Endothelial cell of umbilical vein (primary cell): Measurements from ENCODE around the gene OR2W3. TPM values are rescaled to one million over a fixed set of nuclear protein-coding genes. Genes with fewer than 3 reads are reported as not detected.

Experiments used
- BruUV-seq: library from RNA; stranded (reverse); fragments of 400-500 nt; replicated peaks from 2 replicates; lab custom pipeline; 2021; lab: Mats Ljungman, UMichigan
- CTCF ChIA-PET: fragments of 300-600, 350-600 bp; sonication (Branson Sonifier 250); formaldehyde crosslinking; loops from one replicate; lab custom pipeline; 2021; ENCODE audit warnings: antibody characterized with exemption, inconsistent platforms; lab: Charles Lee
- POLR2A ChIA-PET: fragments of 300-600, 350-600 bp; sonication (Branson Sonifier 250); formaldehyde crosslinking; loops from one replicate; lab custom pipeline; 2021; ENCODE audit warnings: antibody characterized with exemption, inconsistent platforms; lab: Charles Lee
- DNase-seq: peaks from one replicate; pipeline ENCODE4 v3.0.0-alpha.2; 2011; ENCODE audit warnings: low read depth, low spot score
- FAIRE-seq: peaks from 2 replicates; lab custom pipeline; 2011; peaks lifted over from hg19 to GRCh38; lab: Jason Lieb, UNC
- H2AFZ ChIP-seq: 2 replicates; pipeline ENCODE4 v1.6.0; 2012; ENCODE audit warnings: low read depth, low read length, control low read depth, inconsistent platforms
- H3K27ac ChIP-seq: 2 replicates; pipeline ENCODE4 v1.5.1; 2011; ENCODE audit warnings: low read depth, mild to moderate bottlenecking, control low read depth, low read length, moderate library complexity; ENCODE audit not compliant: insufficient read depth
- H3K27me3 ChIP-seq, 2 experiments: 2 replicates each; pipeline versions ENCODE4 v1.6.0 to v1.6.1; 2011; ENCODE audit warnings: low read length in 2 of 2, mixed read lengths in 1 of 2; ENCODE audit not compliant: control insufficient read depth in 2 of 2, insufficient read depth in 2 of 2
- H3K36me3 ChIP-seq, 2 experiments: 2 replicates in 1 of 2; 3 replicates in 1 of 2; pipeline ENCODE4 v1.5.1; 2011; ENCODE audit warnings: low read length in 2 of 2, mild to moderate bottlenecking in 1 of 2, moderate library complexity in 1 of 2; ENCODE audit not compliant: control insufficient read depth in 2 of 2, insufficient read depth in 2 of 2; ENCODE audit errors: extremely low read depth in 1 of 2
- H3K4me1 ChIP-seq: 3 replicates; pipeline ENCODE4 v1.5.1; 2011; ENCODE audit warnings: mild to moderate bottlenecking, low read length; ENCODE audit not compliant: control insufficient read depth, insufficient read depth; ENCODE audit errors: extremely low read depth
- H3K4me2 ChIP-seq: 2 replicates; pipeline ENCODE4 v1.6.1; 2011; ENCODE audit warnings: low read length, control low read depth, mixed read lengths; ENCODE audit not compliant: insufficient read depth
- H3K4me3 ChIP-seq, 3 experiments: fragments of 200-600 bp in 1 of 3; sonication (generic), shearing (Covaris generic) in 1 of 3; replicated peaks in 1 of 3; 2 replicates each; pipeline ENCODE4 v1.5.1; 2011 to 2016; ENCODE audit warnings: control low read depth in 3 of 3, low read length in 3 of 3, mild to moderate bottlenecking in 2 of 3, inconsistent platforms in 1 of 3, low read depth in 1 of 3, moderate library complexity in 1 of 3; ENCODE audit not compliant: insufficient read depth in 1 of 3
- H3K79me2 ChIP-seq: 2 replicates; pipeline ENCODE4 v1.6.0; 2012; ENCODE audit warnings: low read length, inconsistent platforms; ENCODE audit not compliant: control insufficient read depth, insufficient read depth
- H3K9ac ChIP-seq: replicated peaks from 2 replicates; pipeline ENCODE3; 2011; ENCODE audit warnings: low read length, control low read depth; ENCODE audit not compliant: insufficient read depth; ENCODE audit errors: extremely low read depth
- H3K9me1 ChIP-seq: replicated peaks from 3 replicates; pipeline ENCODE4 v1.6.0; 2011; ENCODE audit warnings: mild to moderate bottlenecking, low read length; ENCODE audit not compliant: control insufficient read depth, insufficient read depth; ENCODE audit errors: extremely low read depth
- H3K9me3 ChIP-seq: replicated peaks from 2 replicates; pipeline ENCODE4 v1.5.1; 2012; ENCODE audit warnings: low read length, inconsistent platforms; ENCODE audit not compliant: control insufficient read depth, insufficient read depth
- H4K20me1 ChIP-seq: replicated peaks from 2 replicates; pipeline ENCODE3; 2011; ENCODE audit warnings: mild to moderate bottlenecking, low read length; ENCODE audit not compliant: control insufficient read depth, insufficient read depth; ENCODE audit errors: extremely low read depth
- CTCF ChIP-seq, 2 donors: IDR thresholded peaks; 1 replicate in 1 of 2; 2 replicates in 1 of 2; pipeline ENCODE4 v1.5.1; 2011; ENCODE audit warnings: low read length in 2 of 2, mild to moderate bottlenecking in 2 of 2, moderate library complexity in 2 of 2, control low read depth in 1 of 2, inconsistent platforms in 1 of 2, low read depth in 1 of 2; ENCODE audit not compliant: insufficient read depth in 1 of 2; ENCODE audit errors: extremely low read depth in 1 of 2
- EZH2 ChIP-seq: IDR thresholded peaks from 2 replicates; pipeline ENCODE4 v1.6.1; 2012; ENCODE audit warnings: borderline replicate concordance, low read depth, mild to moderate bottlenecking, moderate library complexity, low read length, inconsistent platforms; ENCODE audit not compliant: severe bottlenecking
- FOS ChIP-seq: IDR thresholded peaks from 2 replicates; pipeline ENCODE4 v1.6.1; 2011; ENCODE audit warnings: mild to moderate bottlenecking, low read length, moderate library complexity, borderline replicate concordance; ENCODE audit not compliant: insufficient read depth
- GATA2 ChIP-seq: IDR thresholded peaks from 2 replicates; pipeline ENCODE4 v1.7.0; 2011; ENCODE audit warnings: low read depth, mild to moderate bottlenecking, moderate library complexity, mixed read lengths, low read length; ENCODE audit not compliant: insufficient read length, insufficient read depth
- JUN ChIP-seq: IDR thresholded peaks from 2 replicates; pipeline ENCODE4 v1.6.1; 2011; ENCODE audit warnings: borderline replicate concordance, low read depth; ENCODE audit not compliant: insufficient read length, insufficient read depth
- MYC ChIP-seq: IDR thresholded peaks from one replicate; pipeline ENCODE4 v1.6.1; 2011; ENCODE audit warnings: mild to moderate bottlenecking, low read depth, low read length
- POLR2A ChIP-seq: IDR thresholded peaks from 2 replicates; pipeline ENCODE4 v1.6.1; 2012; ENCODE audit warnings: low read depth, mild to moderate bottlenecking, control low read depth, low read length
- POLR2AphosphoS5 ChIP-seq: IDR thresholded peaks from 2 replicates; pipeline ENCODE4 v1.6.1; 2012; ENCODE audit warnings: low read depth, mild to moderate bottlenecking, control low read depth, low read length, moderate library complexity; ENCODE audit not compliant: insufficient read depth
- dilution Hi-C: fragments of 300-500 bp; cut with MboI; formaldehyde crosslinking; loops from one replicate; pipeline ENCODE4 v1.15.0; 2019; ENCODE audit warnings: low sequenced_read_pairs; ENCODE audit not compliant: extremely low pct_ligation_motif_present
- intact Hi-C: fragments of 100-400 bp; cut with micrococcal nuclease; formaldehyde crosslinking; loops from one replicate; pipeline ENCODE4 v1.10.0; 2022
- polyA plus RNA-seq, 4 experiments: library from polyadenylated mRNA; depleted of rRNA in 3 of 4; stranded (reverse) in 3 of 4; unstranded in 1 of 4; fragments of >200 nt; gene quantifications; 2 replicates each; pipeline versions ENCODE4 v1.2.1 to v1.2.3, GENCODE V29; 2011 to 2012; ENCODE audit warnings: missing spikeins in 1 of 4
- total RNA-seq: library from RNA; stranded (reverse); gene quantifications from 2 replicates; pipeline ENCODE4 v1.2.3, GENCODE V29; 2021
- TF ChIP-seq, protein P1 (sequence below): IDR thresholded peaks from 2 replicates; pipeline ENCODE4 v1.6.1; 2011; ENCODE audit not compliant: insufficient read depth, insufficient read length

Gene OR2W3
- total and polyA plus RNA-seq, 2 donors (not counting 3 experiments of a cell fraction or from before 2014, with no cell fraction given): not detected

DNA sequence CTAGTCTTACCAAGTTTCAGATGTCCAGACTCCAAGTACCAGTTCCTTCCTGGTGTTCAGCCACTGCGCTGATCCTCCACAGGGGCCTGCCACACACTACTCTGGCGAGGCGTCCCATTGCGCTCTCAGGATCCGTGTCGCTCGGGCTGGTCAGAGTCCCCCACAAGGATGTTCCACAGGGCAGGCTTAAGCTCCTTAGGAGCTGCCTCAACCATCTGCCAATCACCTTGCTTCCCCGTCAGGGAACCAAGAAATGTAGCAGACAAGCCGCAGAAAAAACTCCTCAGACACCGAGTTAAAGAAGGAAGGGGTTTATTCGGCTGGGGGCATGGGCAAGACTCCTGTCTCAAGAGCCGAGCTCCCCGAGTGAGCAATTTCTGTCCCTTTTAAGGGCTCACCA, 9.8 kb downstream of the OR2W3 start:
- Histone ChIP-seq H4K20me1 (no peaks in the 10 kb centered on the region), H3K9me1 (no peaks in the 10 kb centered on the region), H3K4me3 (no peak overlapping the region), H3K4me2 (no peak overlapping the region), H3K79me2 (no peaks in the 10 kb centered on the region), H3K9ac (no peak overlapping the region), H3K4me1 (no peaks in the 10 kb centered on the region), H3K27me3 (no peaks in the 10 kb centered on the region), H3K27ac (no peak overlapping the region), H3K36me3 (no peaks in the 10 kb centered on the region), H2AFZ (no peak overlapping the region), H3K9me3 (peaks cover 1% of the 10 kb centered on the region)
- TF ChIP-seq POLR2A (no peak), CTCF (IDR thresholded peaks at IDR 0.05; ENCODE audit: extremely low read depth in 1 of 2, insufficient read depth in 1 of 2, low read depth in 1 of 2, low read length in 2 of 2) (no peak), EZH2 (no peak), FOS (no peak), GATA2 (no peak), MYC (no peak), POLR2AphosphoS5 (no peak), JUN (no peak)
- TF ChIP-seq, protein P1, sequence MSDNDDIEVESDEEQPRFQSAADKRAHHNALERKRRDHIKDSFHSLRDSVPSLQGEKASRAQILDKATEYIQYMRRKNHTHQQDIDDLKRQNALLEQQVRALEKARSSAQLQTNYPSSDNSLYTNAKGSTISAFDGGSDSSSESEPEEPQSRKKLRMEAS: no peak
- DNase-seq (no peak), FAIRE-seq (no peak)
- no TSS peak for BruUV-seq
- ChIA-PET CTCF (no interaction called here), POLR2A (no interaction called here)
- dilution Hi-C loops: no loop called here
- intact Hi-C loops: no loop called here
